ENCODE data around the gene NR2C2AP. TPM values are rescaled to one million over a fixed set of nuclear protein-coding genes. Genes with fewer than 3 reads are reported as not detected.

The NR2C2AP gene
- total and polyA plus RNA-seq, 2 of the 13 experiments (the other 11 are each of a cell fraction or from before 2014, with no cell fraction given) = 12.2 to 26.8 TPM

- TF ChIP-seq, protein P1, sequence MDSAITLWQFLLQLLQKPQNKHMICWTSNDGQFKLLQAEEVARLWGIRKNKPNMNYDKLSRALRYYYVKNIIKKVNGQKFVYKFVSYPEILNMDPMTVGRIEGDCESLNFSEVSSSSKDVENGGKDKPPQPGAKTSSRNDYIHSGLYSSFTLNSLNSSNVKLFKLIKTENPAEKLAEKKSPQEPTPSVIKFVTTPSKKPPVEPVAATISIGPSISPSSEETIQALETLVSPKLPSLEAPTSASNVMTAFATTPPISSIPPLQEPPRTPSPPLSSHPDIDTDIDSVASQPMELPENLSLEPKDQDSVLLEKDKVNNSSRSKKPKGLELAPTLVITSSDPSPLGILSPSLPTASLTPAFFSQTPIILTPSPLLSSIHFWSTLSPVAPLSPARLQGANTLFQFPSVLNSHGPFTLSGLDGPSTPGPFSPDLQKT (CRISPR knock-in tag; IDR thresholded peaks at IDR 0.05; ENCODE audit: borderline replicate concordance) = no peak
- TF ChIP-seq CENPT (CRISPR knock-in tag; IDR thresholded peaks at IDR 0.05; ENCODE audit: low read depth) (no peak), CBX2 (IDR thresholded peaks at IDR 0.05; ENCODE audit: low read depth, low read length) (no peak), CBX2 (CRISPR knock-in tag; IDR thresholded peaks at IDR 0.05; ENCODE audit: low read depth) (no peak), AGO1 (IDR thresholded peaks at IDR 0.05; ENCODE audit: low read depth, low read length, poor library complexity, severe bottlenecking) (peak; percentile 36), ZNF678 (CRISPR knock-in tag; IDR thresholded peaks at IDR 0.05) (no peak), ZNF441 (CRISPR knock-in tag; IDR thresholded peaks at IDR 0.05; ENCODE audit: borderline replicate concordance) (no peak), ZNF3 (CRISPR knock-in tag; IDR thresholded peaks at IDR 0.05) (0 out of 2 replicates have a peak, but pooled peaks have one; percentile 14), TFE3 (CRISPR knock-in tag; IDR thresholded peaks at IDR 0.05) (no peak), BORCS8-MEF2B (CRISPR knock-in tag; IDR thresholded peaks at IDR 0.05) (peak; percentile 68; the same call in 1 of the 2 replicates), MED13 (CRISPR knock-in tag; IDR thresholded peaks at IDR 0.05) (no peak), PBX3 (CRISPR knock-in tag; IDR thresholded peaks at IDR 0.05; ENCODE audit: borderline replicate concordance) (no peak), BCL6 (CRISPR knock-in tag; IDR thresholded peaks at IDR 0.05) (peak; percentile 9; the same call in 1 of the 2 replicates), HIVEP1 (CRISPR knock-in tag; IDR thresholded peaks at IDR 0.05) (peak; percentile 64; the same call in 1 of the 2 replicates), ZNF644 (CRISPR knock-in tag; IDR thresholded peaks at IDR 0.05; ENCODE audit: low read depth) (no peak), MIER2 (CRISPR knock-in tag; IDR thresholded peaks at IDR 0.05) (no peak; the same call in 1 of the 2 replicates), ZSCAN31 (CRISPR knock-in tag; IDR thresholded peaks at IDR 0.05; ENCODE audit: low read depth) (peak; percentile 80), MLXIP (CRISPR knock-in tag; IDR thresholded peaks at IDR 0.05; ENCODE audit: borderline replicate concordance) (no peak)
- TF ChIP-seq, protein P2, sequence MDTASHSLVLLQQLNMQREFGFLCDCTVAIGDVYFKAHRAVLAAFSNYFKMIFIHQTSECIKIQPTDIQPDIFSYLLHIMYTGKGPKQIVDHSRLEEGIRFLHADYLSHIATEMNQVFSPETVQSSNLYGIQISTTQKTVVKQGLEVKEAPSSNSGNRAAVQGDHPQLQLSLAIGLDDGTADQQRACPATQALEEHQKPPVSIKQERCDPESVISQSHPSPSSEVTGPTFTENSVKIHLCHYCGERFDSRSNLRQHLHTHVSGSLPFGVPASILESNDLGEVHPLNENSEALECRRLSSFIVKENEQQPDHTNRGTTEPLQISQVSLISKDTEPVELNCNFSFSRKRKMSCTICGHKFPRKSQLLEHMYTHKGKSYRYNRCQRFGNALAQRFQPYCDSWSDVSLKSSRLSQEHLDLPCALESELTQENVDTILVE (CRISPR knock-in tag; IDR thresholded peaks at IDR 0.05) = peak; percentile 87; the same call in 1 of the 2 replicates
- TF ChIP-seq, protein P3, sequence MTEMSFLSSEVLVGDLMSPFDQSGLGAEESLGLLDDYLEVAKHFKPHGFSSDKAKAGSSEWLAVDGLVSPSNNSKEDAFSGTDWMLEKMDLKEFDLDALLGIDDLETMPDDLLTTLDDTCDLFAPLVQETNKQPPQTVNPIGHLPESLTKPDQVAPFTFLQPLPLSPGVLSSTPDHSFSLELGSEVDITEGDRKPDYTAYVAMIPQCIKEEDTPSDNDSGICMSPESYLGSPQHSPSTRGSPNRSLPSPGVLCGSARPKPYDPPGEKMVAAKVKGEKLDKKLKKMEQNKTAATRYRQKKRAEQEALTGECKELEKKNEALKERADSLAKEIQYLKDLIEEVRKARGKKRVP (CRISPR knock-in tag; IDR thresholded peaks at IDR 0.05) = no peak
Measured at GRCh38 chr19:19192078-19192882, 10.9 kb downstream of the NR2C2AP start, which contains the start of the genes BORCS8 and RFXANK (continued).

All from HepG2 (cell line).